Spleen (tissue), 11 donors: ENCODE results near the gene RET. TPM values are rescaled to one million over a fixed set of nuclear protein-coding genes. Genes with fewer than 3 reads are reported as not detected.

Experiments used
- DNase-seq: peaks from one replicate; pipeline ENCODE4 v3.0.0-alpha.2; 2020
- H3K27ac ChIP-seq, 8 donors: fragments of 200-600 bp; sonication (generic) in 7 of 8; 1 replicate in 4 of 8; 2 replicates in 4 of 8; pipeline versions ENCODE4 v1.5.0 to v1.8.0; 2016 to 2021; ENCODE audit warnings: inconsistent platforms in 4 of 8, mild to moderate bottlenecking in 4 of 8, moderate library complexity in 1 of 8
- H3K27me3 ChIP-seq, 7 donors: fragments of 200-600 bp; sonication (generic) in 6 of 7; replicated peaks in 1 of 7; 1 replicate in 4 of 7; 2 replicates in 3 of 7; pipeline versions ENCODE4 v1.5.0 to v1.8.0; 2016 to 2021; ENCODE audit warnings: inconsistent platforms in 3 of 7, mild to moderate bottlenecking in 1 of 7
- H3K36me3 ChIP-seq, 6 donors: fragments of 200-600 bp; sonication (generic) in 5 of 6; 1 replicate in 4 of 6; 2 replicates in 2 of 6; pipeline versions ENCODE4 v1.5.0 to v1.8.0; 2016 to 2021; ENCODE audit warnings: inconsistent platforms in 2 of 6
- H3K4me1 ChIP-seq, 6 donors: fragments of 200-600 bp; sonication (generic) in 5 of 6; 1 replicate in 3 of 6; 2 replicates in 3 of 6; pipeline versions ENCODE4 v1.5.0 to v1.8.0; 2016 to 2021; ENCODE audit warnings: inconsistent platforms in 3 of 6
- H3K4me3 ChIP-seq, 8 donors: fragments of 200-600 bp; sonication (generic) in 7 of 8; 1 replicate in 4 of 8; 2 replicates in 4 of 8; pipeline versions ENCODE4 v1.5.0 to v1.8.0; 2016 to 2021; ENCODE audit warnings: inconsistent platforms in 4 of 8, mild to moderate bottlenecking in 4 of 8, moderate library complexity in 2 of 8
- H3K9me3 ChIP-seq, 8 donors: fragments of 200-600 bp; sonication (generic) in 7 of 8; 1 replicate in 4 of 8; 2 replicates in 4 of 8; pipeline versions ENCODE4 v1.5.0 to v1.8.0; 2016 to 2021; ENCODE audit warnings: inconsistent platforms in 4 of 8
- CTCF ChIP-seq, 11 experiments: fragments of 200-600 bp in 7 of 11; fragments of 450-650 bp in 4 of 11; sonication (generic) in 4 of 11; IDR thresholded peaks in 8 of 11; conservative IDR thresholded peaks in 3 of 11; 1 replicate in 7 of 11; 2 replicates in 4 of 11; pipeline versions ENCODE4 v1.4.0 to v1.8.0; 2016 to 2021; ENCODE audit warnings: antibody characterized with exemption in 11 of 11, inconsistent platforms in 4 of 11, mild to moderate bottlenecking in 1 of 11
- POLR2A ChIP-seq, 3 donors: fragments of 450-650 bp; IDR thresholded peaks; one replicate each; pipeline ENCODE4 v1.5.1; 2017; ENCODE audit warnings: antibody characterized with exemption in 3 of 3, mild to moderate bottlenecking in 1 of 3
- POLR2AphosphoS5 ChIP-seq, 3 donors: sonication (generic); formaldehyde crosslinking; IDR thresholded peaks; one replicate each; pipeline ENCODE4 v1.5.1; 2017; ENCODE audit warnings: antibody characterized with exemption in 3 of 3
- WGBS, 5 donors: extraction: QIAGEN DNeasy Blood & Tissue Kit in 3 of 5; methylation state at CpG; one replicate each; pipeline versions ENCODE4 v1.1.5 to v1.1.7; 2013 to 2018; 5-methylcytosine and 5-hydroxymethylcytosine counted together
- intact Hi-C: fragments of 100-400 bp; cut with DNase I; formaldehyde crosslinking; loops from one replicate; pipeline ENCODE4 v1.15.0; 2023; ENCODE audit warnings: low total_unique reads
- polyA plus RNA-seq, 3 donors: library from polyadenylated mRNA; stranded (reverse); fragments of 200-250 nt; gene quantifications; one replicate each; pipeline ENCODE4 v1.2.1, GENCODE V29; 2013
- total RNA-seq, 7 donors: library from RNA; depleted of rRNA in 3 of 7; stranded (reverse); fragments of >200 nt in 3 of 7; fragmentation: NEBNext Ultra II Directional in 4 of 7; extraction: Animal tissue kit (Norgen Biotek cat#: 25700) in 4 of 7; gene quantifications; one replicate each; pipeline versions ENCODE4 v1.1.0 to v1.2.1, GENCODE V29; 2016 to 2021
- donor health status: healthy with polysubstance abuse.
- donor health status: DM: no; HTN: no; CAD: no; lungs with moderate emphysema.
- donor health status: DM: no; HTN: no; CAD: no.
- donor health status: Bipolar disorder and iron deficiency.
- donor health status: healthy.
- donor health status: DM: no; HTN: no; CAD: no.
- donor health status: DM: yes; HTN: yes; CAD: no.

Gene RET
- total and polyA plus RNA-seq, 10 donors: 0.02 to 0.54 (median 0.31) TPM; not detected in 2

GRCh38 chr10:43162604-43163003, 85.7 kb downstream of the RET start:
- WGBS, 5 donors: 85 to 95% (median 89%) methylated on average over 1 of the region's 1 CpG
- TF ChIP-seq POLR2AphosphoS5 (IDR thresholded peaks at IDR 0.05) (no peak), POLR2A (IDR thresholded peaks at IDR 0.05) (no peak), CTCF (IDR thresholded peaks at IDR 0.05 in 8 of 11, conservative IDR thresholded peaks at IDR 0.05 in 3 of 11) (no peak)
- intact Hi-C loops: no loop called here
- Histone ChIP-seq H3K36me3 (peaks cover 0 to 71% (median 13%) of the 10 kb centered on the region in 6 donors), H3K27ac (peak overlapping the region in 3 of 8 donors; percentile 75 to 83 (median 80)), H3K4me1 (peaks cover 0 to 88% (median 35%) of the 10 kb centered on the region in 6 donors), H3K27me3 (no peaks in the 10 kb centered on the region), H3K9me3 (no peaks in the 10 kb centered on the region), H3K4me3 (no peak overlapping the region)
- DNase-seq: no peak

DNA sequence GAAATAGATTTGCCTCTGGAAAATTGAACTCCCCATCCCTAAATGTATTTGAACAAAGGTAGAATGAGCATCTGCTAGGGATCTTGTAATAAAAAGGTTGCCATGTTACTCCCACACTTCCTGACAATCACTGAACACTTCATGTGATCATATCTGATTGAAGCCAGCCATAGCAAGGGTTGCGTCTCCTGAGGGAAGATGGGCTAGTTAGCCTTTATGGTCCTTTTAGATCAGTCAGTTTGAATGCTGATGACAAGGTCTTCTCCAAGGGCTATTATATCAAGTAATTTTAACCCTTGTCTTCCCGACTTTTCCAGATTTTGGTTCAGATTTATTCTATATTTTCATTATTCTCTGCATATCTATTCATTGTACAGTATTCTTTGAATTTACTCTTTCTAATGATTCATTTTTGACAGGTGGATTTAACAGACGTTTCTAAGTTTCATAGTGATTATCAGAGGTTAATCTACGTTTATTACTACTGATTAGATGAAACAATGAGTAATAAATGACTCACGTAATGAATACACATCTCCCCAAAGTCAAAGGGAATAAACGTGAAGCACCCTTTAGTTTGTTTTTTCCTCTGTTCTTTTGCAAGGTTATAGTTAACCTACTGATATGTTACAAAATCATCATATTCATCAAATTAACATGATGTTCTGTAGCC, 89.5 kb downstream of the RET start:
- no peak for TF ChIP-seq POLR2A (IDR thresholded peaks at IDR 0.05)
- no peak for TF ChIP-seq CTCF (IDR thresholded peaks at IDR 0.05 in 8 of 11, conservative IDR thresholded peaks at IDR 0.05 in 3 of 11)
- no peak for TF ChIP-seq POLR2AphosphoS5 (IDR thresholded peaks at IDR 0.05)
- Histone ChIP-seq H3K27me3 (no peaks in the 10 kb centered on the region), H3K9me3 (no peaks in the 10 kb centered on the region), H3K27ac (peak overlapping the region in 3 of 8 donors; percentile 70 to 85 (median 81)), H3K36me3 (peaks cover 0 to 80% (median 21%) of the 10 kb centered on the region in 6 donors), H3K4me3 (no peak overlapping the region), H3K4me1 (peaks cover 0 to 66% (median 18%) of the 10 kb centered on the region in 6 donors)
- WGBS, 5 donors: 69 to 79% (median 72%) methylated on average over 6 of the region's 6 CpGs
- no peak for DNase-seq
- intact Hi-C loops: no loop called here

- Histone ChIP-seq H3K27me3 (no peaks in the 10 kb centered on the region), H3K4me3 (no peak overlapping the region), H3K4me1 (peaks cover 0 to 64% (median 13%) of the 10 kb centered on the region in 6 donors), H3K9me3 (no peaks in the 10 kb centered on the region), H3K27ac (peak overlapping the region in 6 of 8 donors; percentile 11 to 85 (median 60)), H3K36me3 (peaks cover 0 to 78% (median 20%) of the 10 kb centered on the region in 6 donors)
- no peak for DNase-seq
- TF ChIP-seq CTCF (IDR thresholded peaks at IDR 0.05 in 8 of 11, conservative IDR thresholded peaks at IDR 0.05 in 3 of 11): no peak
- TF ChIP-seq POLR2A (IDR thresholded peaks at IDR 0.05): no peak
- no peak for TF ChIP-seq POLR2AphosphoS5 (IDR thresholded peaks at IDR 0.05)
- intact Hi-C loops: no loop called here
Measured at GRCh38 chr10:43166880-43167497, 90.1 kb downstream of the RET start.

DNA sequence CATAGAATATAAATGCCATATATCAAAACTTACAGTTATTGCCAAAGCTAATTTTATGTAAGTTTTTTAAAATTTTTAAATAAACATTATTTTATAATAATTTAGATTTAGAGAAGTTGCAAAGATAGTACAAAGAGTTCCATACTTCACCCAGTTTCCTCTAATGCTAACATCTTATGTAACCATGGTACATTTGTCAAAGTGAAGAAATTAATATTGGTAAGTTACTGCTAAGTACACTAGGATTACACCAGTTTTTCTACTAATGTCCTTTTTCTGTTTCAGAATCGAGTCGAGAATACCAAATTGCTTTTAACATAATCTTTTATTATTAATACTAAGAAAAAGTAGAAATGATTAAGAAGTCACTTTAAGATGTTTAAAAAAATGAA, 90.6 kb downstream of the RET start:
- H3K27ac ChIP-seq: peak overlapping the region in 5 of 8 donors; percentile 11 to 85 (median 70)
- no peak for TF ChIP-seq CTCF (IDR thresholded peaks at IDR 0.05 in 8 of 11, conservative IDR thresholded peaks at IDR 0.05 in 3 of 11)
- no peak for TF ChIP-seq POLR2A (IDR thresholded peaks at IDR 0.05)
- no peak for TF ChIP-seq POLR2AphosphoS5 (IDR thresholded peaks at IDR 0.05)
- H3K36me3 ChIP-seq: peaks cover 0 to 78% (median 16%) of the 10 kb centered on the region in 6 donors
- no peaks in the 10 kb centered on the region for H3K27me3 ChIP-seq
- WGBS, 5 donors: 37 to 88% (median 72%) methylated on average over 2 of the region's 2 CpGs
- peaks cover 0 to 64% (median 12%) of the 10 kb centered on the region in 6 donors for H3K4me1 ChIP-seq
- H3K4me3 ChIP-seq: no peak overlapping the region
- intact Hi-C loops: no loop called here
- DNase-seq: no peak
- H3K9me3 ChIP-seq: no peaks in the 10 kb centered on the region
